HG02938 (cell line): ENCODE measurements around the gene TLCD1.

ENCODE experiments used
- ATAC-seq: cut with Tn5 transposase; IDR thresholded peaks from one replicate; pipeline ENCODE4 v1.9.1; 2021; ENCODE audit warnings: mild to moderate bottlenecking, moderate library complexity; ENCODE audit not compliant: unreplicated experiment

The TLCD1 gene

GRCh38 chr17:28693869-28694268, 32.2 kb downstream of the TLCD1 start:
- ATAC-seq = no peak

GRCh38 chr17:28689011-28689410, 37.0 kb downstream of the TLCD1 start:
- ATAC-seq = no peak

- ATAC-seq = no peak
These were observed 37.6 kb downstream of the TLCD1 start for GRCh38 chr17:28688481-28688880.

GRCh38 chr17:28686296-28686695, 39.7 kb downstream of the TLCD1 start:
- no peak for ATAC-seq

- no peak for ATAC-seq
These were observed 40.7 kb downstream of the TLCD1 start for GRCh38 chr17:28685366-28685765.

GRCh38 chr17:28684963-28685362, 41.1 kb downstream of the TLCD1 start:
- ATAC-seq = no peak

GRCh38 chr17:28682655-28683054, 43.4 kb downstream of the TLCD1 start:
- no peak for ATAC-seq

GRCh38 chr17:28675980-28676379, 50.1 kb downstream of the TLCD1 start:
- ATAC-seq = no peak

GRCh38 chr17:28675490-28675889, 50.5 kb downstream of the TLCD1 start:
- no peak for ATAC-seq
